ELF-1 (cell line): ENCODE results near the gene WDR90.

ENCODE experiments used
- DNase-seq: peaks from one replicate; pipeline ENCODE4 v3.0.0-alpha.2; 2016; ENCODE audit warnings: low read depth, low spot score

WDR90 gene

DNA sequence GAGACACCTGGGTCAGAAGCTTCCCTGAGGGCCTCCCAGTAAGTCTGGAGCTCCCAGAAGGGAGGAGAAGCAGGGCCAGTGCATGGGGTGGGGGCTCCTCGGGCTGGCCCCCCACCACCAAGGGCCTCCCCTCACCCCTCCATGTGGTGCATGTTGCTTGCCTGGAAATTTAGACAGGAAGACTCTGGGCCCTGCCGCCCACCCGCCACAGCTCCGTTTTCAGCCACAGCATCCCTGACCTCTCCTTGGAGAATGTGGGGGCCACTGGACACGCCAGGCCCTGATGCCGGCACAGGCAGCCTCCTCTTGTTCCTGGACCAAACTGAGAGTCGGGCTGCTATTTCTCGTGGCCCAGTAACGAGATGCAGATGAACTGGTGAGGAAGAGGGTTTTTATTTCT, 10.3 kb upstream of the WDR90 start:
- no peak for DNase-seq

DNA sequence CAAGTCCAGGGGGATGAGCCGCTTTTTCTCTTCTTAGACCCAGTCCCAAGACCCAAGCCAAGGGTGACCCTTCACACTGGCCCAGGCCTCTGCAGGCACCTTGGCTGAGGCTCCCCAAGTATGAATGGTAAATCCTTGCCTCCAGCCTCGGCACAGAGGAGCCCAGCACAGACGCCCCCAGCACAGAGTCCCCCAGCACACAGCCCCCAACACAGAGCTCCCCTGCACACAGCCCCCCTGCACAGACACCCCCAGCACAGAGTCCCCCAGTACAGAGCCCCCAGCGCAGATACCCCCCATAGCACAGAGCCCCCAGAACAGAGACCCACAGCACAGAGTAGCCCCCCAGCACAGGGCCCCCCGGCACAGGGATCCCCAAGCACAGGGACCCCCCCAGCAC, 8.6 kb upstream of the WDR90 start:
- no peak for DNase-seq

DNA sequence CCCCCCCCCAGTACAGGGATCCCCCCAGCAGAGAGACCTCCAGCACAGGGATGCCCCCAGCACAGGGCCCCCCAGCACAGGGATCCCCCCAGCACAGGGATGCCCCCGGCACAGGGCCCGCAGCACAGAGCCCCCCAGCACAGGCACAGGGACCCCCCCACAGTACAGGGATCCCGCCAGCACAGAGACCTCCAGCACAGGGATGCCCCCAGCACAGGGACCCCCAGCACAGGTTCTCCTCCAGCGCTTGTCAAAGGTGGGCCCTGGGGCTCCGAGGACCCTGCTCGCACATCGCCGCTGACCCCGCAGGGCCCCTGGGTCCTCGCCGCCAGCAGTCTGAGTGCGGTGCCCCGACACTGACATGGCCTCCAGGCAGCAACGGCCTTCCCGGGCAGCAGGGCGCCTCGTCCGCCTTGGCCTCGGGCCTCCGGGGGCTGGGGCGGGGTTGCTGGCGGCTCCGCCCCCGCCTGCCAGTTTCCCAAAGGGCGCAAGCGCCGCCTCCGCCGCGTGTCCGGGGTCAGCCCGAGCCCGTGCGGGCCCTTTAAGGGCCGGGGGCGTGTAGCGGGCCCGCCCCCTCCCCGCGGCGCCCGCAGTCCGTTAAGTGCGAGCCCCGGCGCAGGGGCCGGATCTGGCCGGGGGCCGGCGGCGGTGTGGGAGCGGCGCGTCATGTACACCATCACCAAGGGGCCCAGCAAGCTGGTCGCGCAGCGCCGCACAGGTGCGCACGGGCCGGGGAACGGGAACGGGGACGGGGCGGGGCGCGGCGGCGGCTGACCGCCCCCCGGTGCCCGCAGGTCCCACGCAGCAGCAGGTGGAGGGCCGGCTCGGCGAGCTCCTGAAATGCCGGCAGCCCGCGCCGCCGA, 7.6 kb upstream of the WDR90 start, which contains the start of gene MCRIP2:
MCRIP2 (plus strand) TSS at position 503 of the 863 bp plus-strand sequence; CDS start at position 667, 164 bp downstream.
- peak; percentile 83 for DNase-seq

DNA sequence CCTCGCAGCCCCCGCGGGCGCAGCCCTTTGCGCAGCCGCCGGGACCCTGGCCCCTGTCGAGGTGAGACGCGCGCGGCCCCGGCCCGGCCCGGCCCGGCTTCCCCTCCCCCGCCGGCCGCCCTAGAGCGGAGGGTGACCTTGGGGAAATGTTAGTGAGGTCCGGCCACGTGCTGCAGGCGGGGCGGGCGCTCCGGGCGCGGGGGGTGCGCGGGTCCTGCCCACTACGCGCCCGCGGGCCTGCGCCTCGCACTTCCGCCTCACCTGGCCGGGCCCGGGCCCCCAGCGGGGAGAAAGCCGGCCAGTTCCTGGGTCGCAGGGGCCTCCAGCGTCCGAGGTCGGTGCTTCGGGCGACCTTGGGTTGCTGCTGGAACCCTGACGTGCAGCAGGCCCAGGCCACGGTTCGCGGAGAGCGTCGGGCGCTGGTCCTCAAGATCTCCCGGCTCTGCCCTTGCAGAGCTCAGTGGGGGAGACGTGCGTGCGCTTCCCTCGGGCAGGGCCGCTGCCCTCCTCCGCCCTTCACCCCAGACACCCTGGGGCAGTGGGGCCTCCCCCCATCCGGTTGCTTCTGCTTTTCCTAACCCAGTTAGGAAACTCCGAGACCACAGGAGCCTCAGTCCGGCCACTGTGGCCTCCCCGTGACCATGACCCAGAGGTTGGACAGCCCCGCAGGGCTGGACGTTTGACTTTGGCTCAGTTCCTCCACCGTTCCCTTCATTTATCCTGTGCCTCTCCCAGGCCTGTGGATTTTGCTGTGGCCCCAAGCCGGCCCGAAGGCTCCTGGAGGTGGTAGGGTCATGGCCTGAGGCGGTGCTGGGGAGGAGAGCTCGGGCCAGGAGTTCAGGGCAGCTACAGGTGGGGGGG, 6.7 kb upstream of the WDR90 start:
- DNase-seq, result no peak

DNA sequence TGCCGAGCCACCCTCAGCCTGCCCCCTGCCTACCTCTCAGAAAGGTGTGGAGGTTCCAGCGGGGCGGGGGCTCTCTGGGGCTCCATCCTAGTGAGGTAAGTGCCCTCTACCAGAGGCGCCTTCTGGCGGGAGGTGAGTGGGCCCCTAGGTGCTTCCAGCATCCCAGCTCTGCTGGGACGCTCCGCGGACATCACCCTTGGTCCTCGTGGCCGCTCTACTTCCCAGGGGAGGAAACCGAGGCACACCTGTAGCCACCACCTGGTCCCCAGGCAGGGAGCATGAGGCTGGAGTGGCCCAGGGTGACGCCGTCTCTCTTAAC, 6.2 kb upstream of the WDR90 start:
- DNase-seq, result no peak

DNA sequence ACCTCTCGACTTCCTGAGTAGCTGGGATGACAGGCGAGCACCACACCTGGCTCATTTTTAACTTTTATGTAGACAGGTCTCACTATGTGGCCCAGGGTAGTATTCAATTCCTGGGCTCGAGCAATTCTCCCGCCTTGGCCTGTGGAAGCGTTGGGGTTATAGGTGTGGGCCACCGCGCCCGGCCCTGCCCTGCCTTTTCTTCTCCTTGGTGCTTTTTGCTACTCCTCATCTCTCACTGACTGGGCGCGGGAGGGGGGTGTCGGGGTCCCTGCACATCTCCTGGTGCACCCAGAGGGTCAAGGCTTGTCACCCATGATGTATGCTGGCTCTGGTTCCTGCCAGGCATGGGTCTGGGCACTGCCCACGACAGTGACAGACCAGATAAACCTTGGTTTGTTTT, 4.6 kb upstream of the WDR90 start:
- DNase-seq, result no peak

DNA sequence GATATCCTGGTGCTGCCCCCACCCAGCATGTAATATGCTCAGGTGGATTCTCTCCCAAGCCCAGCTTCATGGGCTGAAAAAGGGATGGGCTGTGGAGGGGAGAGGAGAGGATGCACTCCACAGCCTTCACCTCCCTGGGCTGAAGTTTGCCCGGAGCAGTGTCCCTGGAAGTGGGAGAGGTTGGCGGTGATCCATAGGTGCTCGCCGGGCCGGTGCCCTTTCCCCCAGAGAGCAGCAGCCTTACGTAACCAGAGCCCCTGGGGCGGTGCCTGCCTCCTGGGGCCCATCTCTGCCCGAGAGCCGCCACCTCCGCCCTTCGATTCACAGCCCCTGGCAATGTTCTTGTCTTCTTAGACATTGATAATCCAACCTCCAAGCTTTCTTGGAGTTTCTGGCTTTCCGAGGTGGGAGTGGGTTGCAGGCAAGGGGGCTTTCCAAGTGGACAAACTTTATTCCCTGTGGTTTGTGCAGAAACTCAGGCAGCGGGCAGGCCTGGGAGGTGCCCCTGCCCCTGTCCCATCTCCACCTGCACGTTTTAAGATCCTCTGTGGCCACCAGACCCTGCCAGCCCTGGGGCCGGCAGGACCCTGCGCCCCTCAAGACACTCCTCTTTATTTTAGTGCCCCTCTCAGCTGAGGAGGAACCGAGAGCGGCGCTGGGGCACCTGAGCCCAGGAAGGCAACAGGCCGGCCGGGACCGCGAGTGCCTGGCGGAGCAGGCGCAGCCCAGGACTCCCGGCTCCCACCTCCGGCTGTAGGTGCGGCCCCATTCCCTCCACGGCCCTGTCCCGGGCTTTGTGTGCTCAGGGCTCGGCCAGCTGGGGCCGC, 3.1 kb upstream of the WDR90 start:
- DNase-seq, result no peak

DNA sequence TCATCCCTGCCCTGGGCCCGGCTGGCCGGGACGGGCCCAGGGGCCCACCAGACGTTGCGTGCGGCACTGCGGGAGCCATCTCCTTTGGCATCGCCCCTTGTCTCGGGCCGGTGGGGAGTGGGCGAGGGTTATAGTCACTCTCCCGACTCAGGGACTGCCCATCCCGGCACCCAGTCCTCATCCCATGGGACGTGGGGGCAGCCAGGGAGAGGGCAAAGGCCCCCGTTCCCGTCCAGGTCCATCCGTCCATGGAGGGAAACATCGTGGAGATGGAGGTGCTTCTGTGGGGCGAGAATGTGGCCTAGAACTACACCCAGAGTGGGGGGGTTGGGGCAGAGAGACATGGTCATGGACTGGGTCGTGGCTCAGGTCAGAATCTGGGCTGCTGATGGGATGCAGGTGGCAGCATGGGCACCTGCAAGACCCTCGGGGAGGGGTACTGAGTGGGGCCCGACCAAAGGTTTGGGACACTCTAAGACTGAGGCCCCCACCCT, 2.4 kb upstream of the WDR90 start:
- no peak for DNase-seq

DNA sequence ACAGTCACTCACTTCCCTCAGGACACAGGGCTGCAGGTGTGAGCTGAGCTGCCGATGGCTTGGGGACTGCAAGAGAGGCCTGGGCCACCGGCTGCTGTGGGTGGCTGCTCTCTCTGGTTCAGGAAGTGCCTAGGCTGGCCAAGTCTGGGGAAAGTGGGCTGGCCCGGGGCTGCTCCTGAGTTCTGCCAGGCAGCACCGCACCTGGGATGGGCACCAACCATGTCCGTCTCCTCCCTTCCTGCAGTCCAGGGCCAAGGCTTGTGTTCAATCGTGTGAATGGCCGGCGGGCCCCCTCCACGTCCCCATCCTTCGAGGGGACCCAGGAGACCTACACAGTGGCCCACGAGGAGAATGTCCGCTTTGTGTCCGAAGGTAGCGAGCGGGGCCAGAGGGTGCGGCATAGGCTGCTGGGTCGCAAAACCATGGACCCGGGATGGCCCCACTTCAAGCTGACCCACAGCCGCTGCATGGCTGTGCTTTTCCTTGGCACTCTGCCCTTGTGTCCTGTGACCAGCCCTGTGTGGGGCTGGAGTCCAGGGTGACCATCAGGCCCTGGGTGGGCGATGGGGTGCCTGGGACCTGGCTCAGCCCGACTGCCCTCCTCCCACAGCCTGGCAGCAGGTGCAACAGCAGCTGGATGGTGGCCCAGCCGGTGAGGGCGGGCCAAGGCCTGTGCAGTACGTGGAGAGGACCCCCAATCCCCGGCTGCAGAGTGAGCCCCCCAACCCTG, 1.8 kb upstream of the WDR90 start:
- no peak for DNase-seq

DNA sequence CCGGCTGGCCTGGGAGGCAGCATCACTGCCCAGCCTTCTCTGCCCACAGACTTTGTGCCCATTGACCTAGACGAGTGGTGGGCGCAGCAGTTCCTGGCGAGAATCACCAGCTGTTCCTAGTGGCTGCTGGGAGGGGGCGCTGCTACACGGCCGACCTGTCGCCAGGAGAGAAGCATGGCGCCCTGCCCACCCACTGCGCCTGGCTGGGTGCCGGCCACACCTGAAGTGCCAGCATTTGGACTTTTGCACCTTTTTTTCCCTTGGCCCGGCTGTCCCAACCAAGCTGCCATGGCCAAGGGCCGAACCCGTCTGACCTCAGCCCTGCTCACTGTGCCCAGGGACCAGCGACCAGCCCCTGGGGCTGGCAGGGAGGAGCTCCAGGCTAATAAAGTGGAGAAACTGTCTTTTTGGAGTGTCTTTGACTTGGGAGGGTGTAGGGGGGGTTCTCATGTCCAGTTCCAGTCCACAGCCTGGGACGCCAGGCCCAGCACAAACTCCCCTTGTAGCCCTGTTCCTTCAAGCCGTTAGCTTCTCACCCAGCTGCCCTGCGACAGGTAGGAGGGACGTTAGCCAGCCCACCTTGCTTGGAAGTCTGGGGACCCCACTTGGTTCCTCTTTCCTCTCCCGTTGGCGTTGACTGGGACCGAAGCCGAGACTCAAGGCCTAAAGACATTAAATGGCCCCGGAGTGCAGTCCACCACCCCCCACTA, 939 bp upstream of the WDR90 start:
- no peak for DNase-seq

DNA sequence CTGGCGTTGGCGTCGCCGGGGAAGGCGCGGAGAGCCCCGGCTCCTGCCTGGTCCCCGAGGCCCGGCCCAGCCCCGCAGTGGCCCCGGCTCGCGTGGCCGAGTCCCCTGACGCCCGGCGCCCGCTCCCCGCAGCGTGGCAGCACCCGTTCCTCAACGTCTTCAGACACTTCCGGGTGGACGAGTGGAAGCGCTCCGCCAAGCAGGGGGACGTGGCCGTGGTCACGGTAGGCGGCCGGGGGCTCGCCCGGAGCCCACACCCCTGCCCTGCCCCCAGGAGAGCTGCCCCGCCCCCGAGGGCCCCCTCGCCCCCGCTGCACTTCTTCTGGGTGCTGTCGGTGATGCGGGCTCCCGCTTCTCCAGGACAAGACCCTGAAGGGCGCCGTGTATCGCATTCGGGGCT, 466 bp downstream of the WDR90 start:
- no peak for DNase-seq

DNA sequence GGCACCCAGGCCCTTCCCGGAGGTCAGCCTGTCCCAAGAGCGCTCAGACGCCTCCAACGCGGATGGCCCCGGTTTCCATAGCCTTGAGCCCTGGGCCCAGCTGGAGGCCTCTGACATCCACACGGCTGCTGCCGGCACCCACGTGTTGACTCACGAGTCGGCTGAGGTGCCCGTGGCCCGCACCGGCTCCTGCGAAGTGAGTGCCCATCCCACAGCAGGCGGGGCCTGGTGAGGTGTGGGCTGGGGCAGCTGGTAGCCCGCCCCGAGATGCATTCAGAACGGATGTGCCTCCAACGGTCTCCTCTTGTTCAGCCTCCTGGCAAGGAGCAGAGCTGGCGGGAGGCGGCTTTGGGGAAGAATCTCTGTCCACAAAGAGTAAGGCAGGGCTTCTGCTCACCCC, 2.7 kb downstream of the WDR90 start:
- no peak for DNase-seq

DNA sequence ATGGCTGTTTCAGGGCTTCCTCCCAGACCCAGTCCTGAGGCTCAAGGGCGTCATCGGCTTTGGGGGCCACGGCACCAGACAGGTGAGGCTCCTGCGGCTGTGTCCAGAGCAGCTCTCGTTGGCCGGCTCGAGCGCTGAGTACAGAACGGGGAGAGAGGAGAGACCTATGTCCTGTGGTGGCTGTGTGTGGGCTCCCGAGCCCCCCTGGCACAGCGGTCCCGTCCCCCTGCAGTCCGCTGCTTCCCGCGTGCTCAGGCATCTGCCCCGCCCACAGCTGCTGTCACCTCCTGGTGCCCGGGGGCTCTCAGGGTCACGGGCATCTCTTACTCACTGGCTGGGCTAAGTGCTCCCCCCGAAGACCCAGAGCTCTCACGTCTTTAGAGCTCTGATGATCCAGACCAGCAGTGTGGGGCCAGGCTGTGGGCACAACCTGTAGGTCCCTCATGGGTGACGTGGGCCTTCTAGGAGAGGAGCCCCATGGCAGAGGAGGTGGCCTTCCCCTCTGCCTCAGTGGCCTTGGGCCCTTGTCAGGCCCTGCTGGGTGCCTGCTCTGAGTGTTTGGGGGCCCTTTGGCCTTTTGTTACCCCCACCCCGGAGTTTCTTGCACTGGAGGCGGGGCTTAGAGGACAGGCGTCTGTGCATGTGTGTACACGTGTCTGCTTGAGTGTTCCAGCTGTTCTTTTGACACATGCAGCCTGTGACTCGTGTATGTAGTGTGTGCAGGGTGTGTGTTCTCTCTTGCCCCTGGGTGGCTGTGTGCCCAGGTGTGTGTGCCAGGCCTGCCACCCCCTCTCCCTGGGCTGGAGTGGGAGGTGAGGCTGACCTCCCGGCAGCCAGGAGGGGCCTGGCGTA, 3.5 kb downstream of the WDR90 start:
- no peak for DNase-seq

DNA sequence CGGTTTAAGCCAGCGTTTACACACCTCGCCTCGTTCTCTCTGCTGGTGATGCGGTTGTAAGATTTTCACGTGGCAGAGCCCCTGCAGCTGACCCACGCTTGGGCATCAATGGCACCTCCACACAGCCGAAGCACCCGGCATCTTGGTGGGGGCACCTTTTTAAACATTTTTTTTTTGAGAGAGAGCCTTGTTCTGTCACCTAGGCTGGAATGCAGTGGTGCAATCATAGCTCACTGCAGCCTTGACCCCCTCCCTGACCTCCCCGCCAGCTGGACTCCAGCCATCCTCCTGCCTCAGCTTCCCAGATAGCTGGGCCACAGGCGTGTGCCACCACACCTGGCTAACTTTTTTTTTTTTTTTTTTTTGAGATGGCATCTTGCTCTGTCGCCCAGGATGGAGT, 4.9 kb downstream of the WDR90 start:
- DNase-seq, result no peak

DNA sequence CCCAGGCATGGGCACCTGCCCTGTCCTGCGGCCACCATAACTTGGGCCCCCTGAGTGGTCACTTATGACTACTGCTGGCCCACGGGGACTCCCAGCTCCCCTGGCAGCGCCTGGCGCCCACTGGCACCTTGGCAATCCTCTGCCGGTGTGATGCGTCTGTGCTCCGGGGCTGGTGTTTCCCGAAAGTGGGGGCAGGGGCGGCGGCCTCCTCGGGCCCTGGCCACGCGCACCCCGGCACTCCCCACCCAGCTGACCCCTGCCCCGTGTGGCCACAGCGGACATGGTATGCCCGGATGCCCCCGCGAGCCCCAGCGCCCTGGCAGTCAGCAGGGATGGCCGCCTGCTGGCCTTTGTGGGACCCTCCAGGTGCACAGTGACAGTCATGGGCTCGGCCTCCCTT, 8.3 kb downstream of the WDR90 start:
- no peak for DNase-seq

DNA sequence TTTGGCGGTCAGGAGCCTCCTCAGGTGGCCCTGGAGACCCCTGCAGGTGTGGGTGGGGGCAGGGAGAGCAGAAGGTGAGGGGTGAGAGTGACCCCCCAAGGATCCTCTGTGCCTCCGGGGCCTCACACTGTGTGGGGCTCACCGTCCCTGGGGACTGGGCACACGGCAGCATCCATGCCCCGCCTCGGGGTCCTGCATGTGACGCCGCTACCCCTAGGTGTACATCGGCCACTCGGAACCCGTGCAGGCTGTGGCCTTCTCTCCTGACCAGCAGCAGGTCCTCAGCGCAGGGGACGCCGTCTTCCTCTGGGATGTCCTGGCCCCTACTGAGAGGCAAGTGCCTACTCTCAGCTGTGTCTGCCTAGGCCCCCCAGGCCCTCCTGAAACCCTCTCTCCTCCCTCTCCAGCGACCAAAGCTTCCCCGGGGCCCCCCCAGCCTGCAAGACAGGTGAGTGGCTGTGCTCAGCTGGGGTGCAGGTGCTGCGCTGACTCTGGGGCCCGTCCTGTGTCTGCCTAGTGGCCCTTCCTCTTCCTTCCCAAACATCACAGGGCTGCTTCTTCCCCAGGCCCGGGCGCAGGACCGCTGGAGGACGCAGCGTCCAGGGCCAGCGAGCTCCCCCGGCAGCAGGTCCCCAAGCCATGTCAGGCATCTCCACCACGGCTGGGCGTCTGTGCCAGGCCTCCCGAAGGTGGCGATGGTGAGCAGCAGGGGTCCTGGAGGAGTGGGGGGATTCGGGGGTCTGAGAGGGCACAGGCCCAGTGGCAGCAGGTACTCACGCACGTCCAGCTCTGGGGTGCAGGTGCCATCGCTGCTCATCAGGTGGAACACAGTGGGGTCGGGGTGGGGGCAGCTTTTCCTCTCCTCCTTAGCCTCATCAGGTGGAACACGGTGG, 9.8 kb downstream of the WDR90 start:
- no peak for DNase-seq

DNA sequence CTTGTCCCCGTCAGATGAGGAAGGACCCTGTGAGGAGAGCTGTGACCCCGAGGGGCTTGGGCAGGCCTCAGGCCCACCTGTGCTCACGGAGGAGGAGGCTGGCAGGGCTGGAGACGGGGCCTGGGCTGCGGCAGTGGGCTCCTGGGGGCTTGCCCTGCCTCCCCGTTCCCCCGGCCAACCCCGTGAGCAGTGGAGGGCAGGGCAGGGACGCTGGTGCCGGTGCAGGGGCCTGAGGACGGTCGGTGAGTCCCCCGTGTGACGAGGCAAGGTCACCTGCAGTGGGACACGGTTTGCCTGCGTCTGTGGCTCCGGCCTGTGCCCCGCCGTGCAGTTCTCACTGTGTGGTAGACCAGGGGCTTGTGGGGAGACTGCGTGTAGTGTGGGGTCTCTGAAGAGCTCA, 10.5 kb downstream of the WDR90 start:
- DNase-seq, result no peak

DNA sequence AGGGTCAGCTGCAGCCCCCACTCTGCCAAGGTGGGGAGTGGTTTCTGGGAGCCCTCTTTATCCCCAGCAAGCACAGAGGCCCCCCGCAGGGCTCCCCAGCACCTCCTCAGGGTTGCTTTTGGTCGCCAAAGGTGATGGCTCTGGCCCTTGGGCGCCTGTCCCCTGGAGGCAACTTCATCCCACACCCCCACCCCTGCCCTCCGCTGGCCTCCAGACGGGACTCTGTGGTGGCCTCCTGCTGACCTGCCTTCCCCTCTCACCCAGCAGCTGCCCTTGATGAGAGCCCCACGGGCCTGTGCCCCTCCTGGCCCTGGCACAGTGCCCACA, 10.9 kb downstream of the WDR90 start:
- DNase-seq, result no peak
